Activated CD8-positive, alpha-beta T cell treated with anti-CD3 and anti-CD28 coated beads for 36 hours (primary cell): Measurements from ENCODE around the gene ATPAF1. TPM values are rescaled to one million over a fixed set of nuclear protein-coding genes. Genes with fewer than 3 reads are reported as not detected.

ENCODE experiments used
- ATAC-seq: fragments of 200-7000 bp; cut with Tn5 transposase; one replicate; pipeline ENCODE4 v1.10.0; 2021; ENCODE audit warnings: mild to moderate bottlenecking, moderate library complexity
- CTCF ChIA-PET: fragments of 350-600 bp; sonication (Branson Sonifier 250); formaldehyde crosslinking; loops from one replicate; lab custom pipeline; 2021; ENCODE audit warnings: antibody characterized with exemption; lab: Charles Lee
- POLR2A ChIA-PET: fragments of 350-600 bp; sonication (Branson Sonifier 250); formaldehyde crosslinking; loops from one replicate; lab custom pipeline; 2021; ENCODE audit warnings: antibody characterized with exemption; lab: Charles Lee
- DNase-seq: peaks from one replicate; pipeline ENCODE4 v3.0.0-alpha.2; 2020
- H3K27ac Mint-ChIP-seq: one replicate; pipeline ENCODE4 v1.8.0; 2021; ENCODE audit warnings: mild to moderate bottlenecking, mixed read lengths
- H3K27me3 Mint-ChIP-seq: one replicate; pipeline ENCODE4 v1.8.0; 2021; ENCODE audit warnings: mixed read lengths
- H3K36me3 Mint-ChIP-seq: one replicate; pipeline ENCODE4 v1.8.0; 2021; ENCODE audit warnings: low read depth, mixed read lengths
- H3K4me1 Mint-ChIP-seq: one replicate; pipeline ENCODE4 v1.8.0; 2021; ENCODE audit warnings: low read depth, mixed read lengths
- H3K4me3 Mint-ChIP-seq: one replicate; pipeline ENCODE4 v1.8.0; 2021; ENCODE audit warnings: mild to moderate bottlenecking, moderate library complexity, mixed read lengths
- H3K9me3 Mint-ChIP-seq: one replicate; pipeline ENCODE4 v1.8.0; 2021; ENCODE audit warnings: mixed read lengths
- intact Hi-C: fragments of 100-400 bp; cut with micrococcal nuclease; formaldehyde crosslinking; loops from one replicate; pipeline ENCODE4 v1.10.0; 2022
- total RNA-seq, 2 experiments: library from RNA; stranded (reverse); gene quantifications; one replicate each; pipeline ENCODE4 v1.2.3, GENCODE V29; 2021
- TF ChIP-seq, protein P1 (sequence below): fragments of 200-600 bp; IDR thresholded peaks from one replicate; pipeline ENCODE4 v1.8.0; 2022; ENCODE audit warnings: antibody characterized with exemption, mild to moderate bottlenecking

Gene ATPAF1
- total RNA-seq, 2 experiments from 2014 or later, result 40.3 to 41.8 TPM

DNA sequence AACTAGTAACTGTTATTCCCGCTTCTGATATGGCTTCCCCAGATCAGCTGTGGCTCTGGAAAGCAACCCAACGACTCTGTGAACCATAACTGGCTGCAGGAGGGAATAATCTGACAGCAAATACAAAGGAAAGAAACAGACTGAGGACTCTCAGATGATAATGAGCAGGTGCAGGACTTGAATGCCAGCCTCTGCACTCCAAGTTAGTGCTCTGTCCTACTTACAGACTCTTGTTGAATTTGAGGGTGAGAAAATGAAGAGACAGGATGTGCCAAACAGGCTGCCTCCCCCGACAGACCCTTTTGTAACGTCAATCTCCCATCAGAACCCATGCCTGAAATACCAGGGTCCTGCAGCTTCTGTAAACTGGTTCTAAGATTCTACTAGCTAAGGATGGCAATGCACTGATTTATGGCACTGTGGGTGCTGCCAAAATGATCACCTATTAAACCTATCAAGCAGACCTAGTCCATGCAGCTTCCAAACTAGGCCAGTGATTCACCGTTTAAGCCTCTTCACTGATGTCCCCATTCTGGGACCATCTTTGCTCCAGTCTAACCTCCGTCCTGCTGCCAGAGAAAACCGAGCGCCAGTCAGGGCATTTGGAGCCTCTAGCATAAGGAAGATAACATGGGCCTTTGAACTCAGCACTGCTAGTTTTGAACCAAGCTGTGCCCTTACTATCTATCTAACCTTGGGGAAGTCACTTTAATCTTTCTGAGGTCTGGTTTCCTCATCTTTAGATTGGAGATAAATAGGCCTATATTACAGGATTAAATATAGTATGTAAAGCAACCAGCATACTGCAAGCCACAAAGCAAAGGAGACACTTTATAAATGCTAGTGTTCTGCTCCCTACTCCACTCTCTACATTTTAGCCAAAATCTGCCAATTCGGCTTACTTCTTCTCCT, 68.8 kb downstream of the ATPAF1 start:
- no peak overlapping the region for H3K4me3 Mint-ChIP-seq
- intact Hi-C loops, result no loop called here
- no peaks in the 10 kb centered on the region for H3K27me3 Mint-ChIP-seq
- TF ChIP-seq, protein P1, sequence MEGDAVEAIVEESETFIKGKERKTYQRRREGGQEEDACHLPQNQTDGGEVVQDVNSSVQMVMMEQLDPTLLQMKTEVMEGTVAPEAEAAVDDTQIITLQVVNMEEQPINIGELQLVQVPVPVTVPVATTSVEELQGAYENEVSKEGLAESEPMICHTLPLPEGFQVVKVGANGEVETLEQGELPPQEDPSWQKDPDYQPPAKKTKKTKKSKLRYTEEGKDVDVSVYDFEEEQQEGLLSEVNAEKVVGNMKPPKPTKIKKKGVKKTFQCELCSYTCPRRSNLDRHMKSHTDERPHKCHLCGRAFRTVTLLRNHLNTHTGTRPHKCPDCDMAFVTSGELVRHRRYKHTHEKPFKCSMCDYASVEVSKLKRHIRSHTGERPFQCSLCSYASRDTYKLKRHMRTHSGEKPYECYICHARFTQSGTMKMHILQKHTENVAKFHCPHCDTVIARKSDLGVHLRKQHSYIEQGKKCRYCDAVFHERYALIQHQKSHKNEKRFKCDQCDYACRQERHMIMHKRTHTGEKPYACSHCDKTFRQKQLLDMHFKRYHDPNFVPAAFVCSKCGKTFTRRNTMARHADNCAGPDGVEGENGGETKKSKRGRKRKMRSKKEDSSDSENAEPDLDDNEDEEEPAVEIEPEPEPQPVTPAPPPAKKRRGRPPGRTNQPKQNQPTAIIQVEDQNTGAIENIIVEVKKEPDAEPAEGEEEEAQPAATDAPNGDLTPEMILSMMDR, result no peak
- peaks cover 54% of the 10 kb centered on the region for H3K4me1 Mint-ChIP-seq
- no peaks in the 10 kb centered on the region for H3K9me3 Mint-ChIP-seq
- H3K36me3 Mint-ChIP-seq, result peaks cover 12% of the 10 kb centered on the region
- H3K27ac Mint-ChIP-seq, result no peak overlapping the region
- ChIA-PET CTCF (interaction anchor here (0.9 to 1.4 kb wide), 2 partner anchors 65 to 127 kb away, joined by 3 read pairs; no protein-coding TSS in a partner anchor), POLR2A (interaction anchor here (0.9 kb wide), 1 partner anchor 14 kb away, joined by 3 read pairs; no protein-coding TSS in a partner anchor)
- ATAC-seq, result no peak
- no peak for DNase-seq

DNA sequence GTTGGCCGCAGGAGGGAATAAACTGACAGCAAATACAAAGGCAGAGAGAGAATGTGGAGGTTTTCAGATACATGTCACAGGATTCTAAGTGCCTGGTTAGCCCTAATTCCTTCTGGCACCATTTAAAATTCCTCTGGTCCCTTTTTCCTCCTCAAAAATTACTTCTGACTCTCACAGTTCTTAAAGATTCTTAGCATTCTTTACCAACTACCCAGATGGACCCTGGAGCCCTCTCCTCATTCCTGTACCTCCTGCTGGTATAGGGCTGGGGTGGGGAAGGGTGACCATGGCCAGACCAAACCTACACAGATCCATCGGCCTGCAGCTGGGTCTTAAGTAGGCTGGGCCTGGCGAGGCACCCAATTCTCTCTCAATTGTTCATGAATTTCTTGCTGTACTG, 71.3 kb downstream of the ATPAF1 start:
- ChIA-PET CTCF (no interaction called here), POLR2A (no interaction called here)
- no peak for ATAC-seq
- DNase-seq, result no peak
- Mint-ChIP-seq H3K9me3 (no peaks in the 10 kb centered on the region), H3K27me3 (no peaks in the 10 kb centered on the region), H3K27ac (no peak overlapping the region), H3K4me3 (no peak overlapping the region), H3K36me3 (peaks cover 25% of the 10 kb centered on the region), H3K4me1 (peaks cover 48% of the 10 kb centered on the region)
- TF ChIP-seq, protein P1, result no peak
- intact Hi-C loops, result no loop called here

GRCh38 chr1:46596036-46596435, 72.1 kb downstream of the ATPAF1 start:
- CTCF ChIA-PET, result no interaction called here
- Mint-ChIP-seq H3K36me3 (peaks cover 26% of the 10 kb centered on the region), H3K4me1 (peaks cover 40% of the 10 kb centered on the region), H3K27me3 (no peaks in the 10 kb centered on the region), H3K4me3 (no peak overlapping the region), H3K27ac (no peak overlapping the region), H3K9me3 (no peaks in the 10 kb centered on the region)
- TF ChIP-seq, protein P1, result no peak
- DNase-seq (no peak), ATAC-seq (no peak)
- POLR2A ChIA-PET, result no interaction called here
- intact Hi-C loops, result no loop called here

DNA sequence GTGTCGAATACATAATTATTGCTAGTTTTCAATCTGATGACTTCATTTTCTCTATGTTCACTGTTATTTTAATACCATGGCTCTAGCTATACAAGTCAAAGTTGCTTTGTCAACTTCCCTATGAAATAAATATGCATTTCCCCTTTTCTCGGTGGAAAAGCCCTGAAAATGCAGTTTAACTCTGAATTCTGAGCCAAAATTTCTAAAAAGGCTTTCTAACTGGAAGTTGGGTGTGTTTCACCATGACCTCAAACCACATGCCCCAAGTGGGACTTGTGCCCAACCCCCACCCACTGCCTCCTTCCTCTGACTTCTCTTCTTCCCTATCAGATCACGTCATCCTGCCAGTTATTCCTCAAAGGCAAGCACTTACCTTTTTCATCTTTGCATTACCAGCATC, 73.0 kb downstream of the ATPAF1 start:
- CTCF ChIA-PET, result no interaction called here
- DNase-seq (no peak), ATAC-seq (no peak)
- Mint-ChIP-seq H3K27me3 (no peaks in the 10 kb centered on the region), H3K9me3 (no peaks in the 10 kb centered on the region), H3K4me1 (peaks cover 36% of the 10 kb centered on the region), H3K27ac (no peak overlapping the region), H3K4me3 (no peak overlapping the region), H3K36me3 (peaks cover 29% of the 10 kb centered on the region)
- intact Hi-C loops, result no loop called here
- TF ChIP-seq, protein P1, result no peak
- POLR2A ChIA-PET, result no interaction called here

GRCh38 chr1:46594063-46594462, 74.1 kb downstream of the ATPAF1 start:
- DNase-seq, result no peak
- ATAC-seq, result no peak
- intact Hi-C loops, result no loop called here
- H3K27ac Mint-ChIP-seq, result no peak overlapping the region
- POLR2A ChIA-PET, result no interaction called here
- H3K36me3 Mint-ChIP-seq, result peaks cover 40% of the 10 kb centered on the region
- H3K9me3 Mint-ChIP-seq, result no peaks in the 10 kb centered on the region
- no peaks in the 10 kb centered on the region for H3K27me3 Mint-ChIP-seq
- peaks cover 26% of the 10 kb centered on the region for H3K4me1 Mint-ChIP-seq
- CTCF ChIA-PET, result interaction anchor here (0.8 kb wide), 1 partner anchor 147 kb away, joined by 4 read pairs; no protein-coding TSS in a partner anchor
- H3K4me3 Mint-ChIP-seq, result no peak overlapping the region
- TF ChIP-seq, protein P1, result no peak
